IMR-90 (cell line): ENCODE results near the gene CUL1. TPM values are rescaled to one million over a fixed set of nuclear protein-coding genes. Genes with fewer than 3 reads are reported as not detected.

ENCODE experiments used
- ATAC-seq: fragments of 200-7000 bp; cut with Tn5 transposase; 2 replicates; pipeline ENCODE4 v1.9.1; 2020; ENCODE audit warnings: low read depth, mild to moderate bottlenecking, moderate library complexity
- BruUV-seq: library from RNA; stranded (reverse); fragments of 400-500 nt; replicated peaks from 2 replicates; lab custom pipeline; 2021; lab: Mats Ljungman, UMichigan
- CTCF ChIA-PET: fragments of 300-600 bp; formaldehyde crosslinking; extraction: SDS; loops from one replicate; lab custom pipeline; 2021; ENCODE audit warnings: antibody characterized with exemption; lab: Yijun Ruan, JAX
- POLR2A ChIA-PET: fragments of 300-600 bp; sonication (Branson Sonifier 250); formaldehyde crosslinking; loops from one replicate; lab custom pipeline; 2022; ENCODE audit warnings: antibody characterized with exemption; ENCODE audit not compliant: unreplicated experiment; lab: Charles Lee
- DNase-seq: peaks from one replicate; pipeline ENCODE4 v3.0.0; 2013
- H2AFZ ChIP-seq: replicated peaks from 2 replicates; pipeline ENCODE3; 2013; ENCODE audit warnings: low read length, mild to moderate bottlenecking; ENCODE audit not compliant: poor library complexity
- H2AK5ac ChIP-seq: 2 replicates; pipeline ENCODE4 v1.6.1; 2013; ENCODE audit warnings: low read depth, low read length, inconsistent platforms
- H2AK9ac ChIP-seq: replicated peaks from 2 replicates; pipeline ENCODE3; 2013; ENCODE audit warnings: mild to moderate bottlenecking, low read depth, low read length, moderate library complexity; ENCODE audit not compliant: poor library complexity
- H2BK120ac ChIP-seq: 2 replicates; pipeline ENCODE4 v1.6.1; 2013; ENCODE audit warnings: low read depth, low read length, inconsistent platforms
- H2BK15ac ChIP-seq: 3 replicates; pipeline ENCODE4 v1.6.1; 2013; ENCODE audit warnings: low read depth, low read length, inconsistent platforms
- H2BK20ac ChIP-seq: 2 replicates; pipeline ENCODE4 v1.6.1; 2013; ENCODE audit warnings: low read depth, mild to moderate bottlenecking, inconsistent platforms, low read length, moderate library complexity
- H2BK5ac ChIP-seq: 2 replicates; pipeline ENCODE4 v1.6.1; 2013; ENCODE audit warnings: mild to moderate bottlenecking, low read depth, low read length, inconsistent platforms; ENCODE audit not compliant: poor library complexity, severe bottlenecking
- H3K14ac ChIP-seq: replicated peaks from 2 replicates; pipeline ENCODE4 v1.6.1; 2013; ENCODE audit warnings: low read depth, low read length, inconsistent platforms
- H3K18ac ChIP-seq: 2 replicates; pipeline ENCODE4 v1.6.1; 2013; ENCODE audit warnings: low read depth, low read length, control low read depth
- H3K23ac ChIP-seq: 2 replicates; pipeline ENCODE4 v1.6.1; 2013; ENCODE audit warnings: low read depth, low read length, inconsistent platforms
- H3K27ac ChIP-seq: 2 replicates; pipeline ENCODE4 v1.5.1; 2013; ENCODE audit warnings: mild to moderate bottlenecking, control low read depth, low read length; ENCODE audit not compliant: insufficient read depth
- H3K27me3 ChIP-seq: 2 replicates; pipeline ENCODE4 v1.6.1; 2013; ENCODE audit warnings: low read length; ENCODE audit not compliant: control insufficient read depth, insufficient read depth
- H3K36me3 ChIP-seq: 2 replicates; pipeline ENCODE4 v1.6.1; 2013; ENCODE audit warnings: low read length, mixed read lengths; ENCODE audit not compliant: control insufficient read depth, insufficient read depth
- H3K4ac ChIP-seq: 2 replicates; pipeline ENCODE4 v1.6.1; 2013; ENCODE audit warnings: low read depth, low read length, inconsistent platforms
- H3K4me1 ChIP-seq: 2 replicates; pipeline ENCODE4 v1.6.1; 2013; ENCODE audit warnings: low read length, mixed read lengths; ENCODE audit not compliant: control insufficient read depth, insufficient read depth
- H3K4me2 ChIP-seq: 2 replicates; pipeline ENCODE4 v1.6.1; 2013; ENCODE audit warnings: low read depth, mild to moderate bottlenecking, control low read depth, low read length, moderate library complexity
- H3K4me3 ChIP-seq: 2 replicates; pipeline ENCODE4 v1.5.1; 2013; ENCODE audit warnings: low read depth, mild to moderate bottlenecking, control low read depth, low read length, moderate library complexity; ENCODE audit not compliant: insufficient read depth
- H3K56ac ChIP-seq: 2 replicates; pipeline ENCODE4 v1.6.1; 2013; ENCODE audit warnings: low read length, inconsistent platforms; ENCODE audit not compliant: insufficient read depth; ENCODE audit errors: extremely low read depth
- H3K79me1 ChIP-seq, 2 experiments: 2 replicates each; pipeline ENCODE4 v1.6.1; 2013; ENCODE audit warnings: low read length in 2 of 2, inconsistent platforms in 1 of 2, low read depth in 1 of 2
- H3K9ac ChIP-seq: 2 replicates; pipeline ENCODE4 v1.6.1; 2013; ENCODE audit warnings: low read depth, low read length, control low read depth
- H3K9me1 ChIP-seq: 2 replicates; pipeline ENCODE4 v1.6.1; 2013; ENCODE audit warnings: low read length, inconsistent platforms; ENCODE audit not compliant: insufficient read depth
- H3K9me3 ChIP-seq: 2 replicates; pipeline ENCODE4 v1.6.1; 2013; ENCODE audit warnings: low read length; ENCODE audit not compliant: control insufficient read depth, insufficient read depth
- H4K20me1 ChIP-seq: 2 replicates; pipeline ENCODE4 v1.6.1; 2013; ENCODE audit warnings: low read length, inconsistent platforms; ENCODE audit not compliant: insufficient read depth
- H4K5ac ChIP-seq: 2 replicates; pipeline ENCODE4 v1.6.1; 2013; ENCODE audit warnings: mild to moderate bottlenecking, low read depth, low read length, control low read depth
- H4K8ac ChIP-seq, 2 experiments: 2 replicates each; pipeline ENCODE4 v1.6.1; 2013; ENCODE audit warnings: low read depth in 2 of 2, low read length in 2 of 2, control low read depth in 1 of 2, inconsistent platforms in 1 of 2
- H4K91ac ChIP-seq: 2 replicates; pipeline ENCODE4 v1.6.1; 2013; ENCODE audit warnings: low read depth, low read length, inconsistent platforms; ENCODE audit not compliant: insufficient read depth
- BHLHE40 ChIP-seq: fragments of 150-350 bp; IDR thresholded peaks from 2 replicates; pipeline ENCODE4 v1.6.1; 2016; ENCODE audit warnings: mild to moderate bottlenecking, low read depth, low read length
- CTCF ChIP-seq: conservative IDR thresholded peaks from 2 replicates; pipeline ENCODE4 v1.5.1; 2012; ENCODE audit warnings: mild to moderate bottlenecking, low read depth, low read length, improper control_type of control experiment
- FOS ChIP-seq: fragments of 150-350 bp; IDR thresholded peaks from 2 replicates; pipeline ENCODE4 v1.6.1; 2016; ENCODE audit warnings: low read depth, low read length
- MXI1 ChIP-seq: IDR thresholded peaks from 2 replicates; pipeline ENCODE4 v1.6.1; 2012; ENCODE audit warnings: low read depth, mild to moderate bottlenecking, low read length, moderate library complexity, borderline replicate concordance
- RAD21 ChIP-seq: IDR thresholded peaks from 2 replicates; pipeline ENCODE4 v1.6.1; 2012; ENCODE audit warnings: low read length, improper control_type of control experiment
- RCOR1 ChIP-seq: IDR thresholded peaks from 2 replicates; pipeline ENCODE4 v1.6.1; 2012; ENCODE audit warnings: mild to moderate bottlenecking, low read length, improper control_type of control experiment; ENCODE audit not compliant: insufficient replicate concordance
- SMC3 ChIP-seq: fragments of 150-350 bp; IDR thresholded peaks from 2 replicates; pipeline ENCODE4 v1.6.1; 2016; ENCODE audit warnings: low read depth, mild to moderate bottlenecking, antibody characterized with exemption, low read length, moderate library complexity
- WGBS, 2 experiments: methylation state at CpG; one replicate each; pipeline versions ENCODE4 v1.1.5 to v1.1.7; 2013; ENCODE audit warnings: missing lambda C conversion rate in 2 of 2; ENCODE audit not compliant: insufficient read length in 1 of 2; ENCODE audit errors: extremely low coverage in 2 of 2; 5-methylcytosine and 5-hydroxymethylcytosine counted together
- dilution Hi-C: fragments of 300-500 bp; cut with HindIII; formaldehyde crosslinking; loops from one replicate; pipeline ENCODE4 v1.14.3; 2018; ENCODE audit warnings: low sequenced_read_pairs; ENCODE audit not compliant: unreplicated experiment
- in situ Hi-C: fragments of 300-500 bp; cut with MboI; formaldehyde crosslinking; loops from 3 replicates; pipeline ENCODE4 v1.14.3; 2019; ENCODE audit warnings: low sequenced_read_pairs, inconsistent platforms, mixed read lengths
- intact Hi-C: fragments of 100-400 bp; cut with micrococcal nuclease; formaldehyde crosslinking; loops from 2 replicates; pipeline ENCODE4 v1.10.0; 2022
- polyA plus RNA-seq, 3 experiments: library from polyadenylated mRNA; depleted of rRNA; stranded (reverse); fragments of >200 nt; gene quantifications; 2 replicates each; pipeline ENCODE4 v1.2.3, GENCODE V29; 2012; ENCODE audit warnings: low replicate concordance in 1 of 3
- total RNA-seq: library from RNA; depleted of rRNA; stranded (reverse); fragments of >200 nt; gene quantifications from 2 replicates; pipeline ENCODE4 v1.2.3, GENCODE V29; 2012

Gene CUL1
- total and polyA plus RNA-seq, 2 of the 4 experiments (the other 2 are of a cell fraction): 44.0 to 46.2 TPM

- peaks cover 32 to 42% of the 10 kb centered on the region in 2 experiments for H3K79me1 ChIP-seq
- H4K20me1 ChIP-seq: no peaks in the 10 kb centered on the region; the same call in 1 of the 2 replicates
- ChIA-PET POLR2A (interaction anchor here (0.6 kb wide), 1 partner anchor 13 kb away, joined by 4 read pairs; no protein-coding TSS in a partner anchor), CTCF (interaction anchor here (1.2 kb wide), 1 partner anchor 20 kb away, joined by 3 read pairs; no protein-coding TSS in a partner anchor)
- H3K56ac ChIP-seq: no peak overlapping the region
- no peak overlapping the region for H2BK120ac ChIP-seq
- no peak overlapping the region for H2BK20ac ChIP-seq
- intact Hi-C loops: no loop called here
- no peak overlapping the region for H3K4me3 ChIP-seq
- dilution Hi-C loops: no loop called here
- TF ChIP-seq FOS (no peak), RAD21 (no peak), RCOR1 (no peak), MXI1 (no peak), CTCF (no peak), BHLHE40 (no peak), SMC3 (no peak)
- no peak overlapping the region for H3K27ac ChIP-seq
- no TSS peak for BruUV-seq
- H3K9me1 ChIP-seq: peaks cover 3% of the 10 kb centered on the region; the same call in 1 of the 2 replicates
- no peak overlapping the region for H3K23ac ChIP-seq
- no peak overlapping the region for H3K9ac ChIP-seq
- no peak overlapping the region for H3K14ac ChIP-seq
- H2BK15ac ChIP-seq: no peak overlapping the region
- no peak overlapping the region for H3K18ac ChIP-seq
- 90% methylated on average over 2 of the region's 4 CpGs; no CpG with 5 or more reads in 1 of the 2 experiments for WGBS, 2 experiments
- H3K36me3 ChIP-seq: peaks cover 2% of the 10 kb centered on the region; the same call in 1 of the 2 replicates
- H2AFZ ChIP-seq: no peak overlapping the region
- ATAC-seq: no peak
- no peak overlapping the region for H2AK5ac ChIP-seq
- in situ Hi-C loops: no loop called here
- H3K4ac ChIP-seq: no peak overlapping the region
- H3K4me1 ChIP-seq: no peaks in the 10 kb centered on the region; the same call in 1 of the 2 replicates
- no peak overlapping the region for H4K5ac ChIP-seq
- H3K27me3 ChIP-seq: no peaks in the 10 kb centered on the region
- H4K8ac ChIP-seq: no peak overlapping the region
- no peak overlapping the region for H2BK5ac ChIP-seq
- no peak overlapping the region for H4K91ac ChIP-seq
- DNase-seq: no peak
- no peak overlapping the region for H2AK9ac ChIP-seq
- H3K9me3 ChIP-seq: no peaks in the 10 kb centered on the region
- no peak overlapping the region for H3K4me2 ChIP-seq
Observed at GRCh38 chr7:148835854-148836253, 137.2 kb downstream of the CUL1 start.
